ENCODE measurements around the gene CORO1A.

DNA sequence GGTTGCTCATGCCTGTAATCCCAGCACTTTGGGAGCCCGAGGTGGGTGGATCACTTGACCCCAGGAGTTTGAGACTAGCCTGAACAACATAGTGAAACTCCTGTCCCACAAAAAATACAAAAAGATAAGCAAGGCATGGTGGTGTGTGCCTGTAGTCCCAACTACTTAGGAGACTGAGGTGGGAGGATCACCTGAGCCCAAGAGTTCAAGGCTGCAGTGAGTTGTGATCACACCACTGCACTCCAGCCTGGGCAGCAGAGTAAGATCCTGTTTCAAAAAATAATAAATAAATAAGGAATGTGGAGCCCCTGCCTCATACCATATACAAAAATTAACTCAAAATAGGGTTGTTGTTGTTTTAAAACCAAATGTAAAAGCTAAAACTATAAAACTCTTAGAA, 26.2 kb upstream of the CORO1A start:
- TF ChIP-seq, protein P1, sequence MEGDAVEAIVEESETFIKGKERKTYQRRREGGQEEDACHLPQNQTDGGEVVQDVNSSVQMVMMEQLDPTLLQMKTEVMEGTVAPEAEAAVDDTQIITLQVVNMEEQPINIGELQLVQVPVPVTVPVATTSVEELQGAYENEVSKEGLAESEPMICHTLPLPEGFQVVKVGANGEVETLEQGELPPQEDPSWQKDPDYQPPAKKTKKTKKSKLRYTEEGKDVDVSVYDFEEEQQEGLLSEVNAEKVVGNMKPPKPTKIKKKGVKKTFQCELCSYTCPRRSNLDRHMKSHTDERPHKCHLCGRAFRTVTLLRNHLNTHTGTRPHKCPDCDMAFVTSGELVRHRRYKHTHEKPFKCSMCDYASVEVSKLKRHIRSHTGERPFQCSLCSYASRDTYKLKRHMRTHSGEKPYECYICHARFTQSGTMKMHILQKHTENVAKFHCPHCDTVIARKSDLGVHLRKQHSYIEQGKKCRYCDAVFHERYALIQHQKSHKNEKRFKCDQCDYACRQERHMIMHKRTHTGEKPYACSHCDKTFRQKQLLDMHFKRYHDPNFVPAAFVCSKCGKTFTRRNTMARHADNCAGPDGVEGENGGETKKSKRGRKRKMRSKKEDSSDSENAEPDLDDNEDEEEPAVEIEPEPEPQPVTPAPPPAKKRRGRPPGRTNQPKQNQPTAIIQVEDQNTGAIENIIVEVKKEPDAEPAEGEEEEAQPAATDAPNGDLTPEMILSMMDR (IDR thresholded peaks at IDR 0.05), result no peak
- no peak for TF ChIP-seq ZFX (IDR thresholded peaks at IDR 0.05; ENCODE audit: borderline replicate concordance)
